GM12864 (cell line): ENCODE measurements around the gene RALGPS1.

Experiments
- DNase-seq: peaks from one replicate; pipeline ENCODE4 v3.0.0-alpha.2; 2011; ENCODE audit warnings: low read depth
- H3K4me3 ChIP-seq: 2 replicates; pipeline ENCODE4 v1.5.1; 2011; ENCODE audit warnings: mild to moderate bottlenecking, low read depth, low read length, control low read depth
- CTCF ChIP-seq: IDR thresholded peaks from 2 replicates; pipeline ENCODE4 v1.5.1; 2011; ENCODE audit warnings: low read depth, mild to moderate bottlenecking, moderate library complexity, low read length, control low read depth, inconsistent platforms; ENCODE audit errors: missing control alignments

Gene RALGPS1

GRCh38 chr9:127050152-127050551, 135.6 kb downstream of the RALGPS1 start:
- DNase-seq: no peak
- H3K4me3 ChIP-seq: no peak overlapping the region
- TF ChIP-seq CTCF: no peak

- H3K4me3 ChIP-seq: no peak overlapping the region
- no peak for DNase-seq
- no peak for TF ChIP-seq CTCF
Measured at GRCh38 chr9:127050591-127051001, 136.0 kb downstream of the RALGPS1 start.

GRCh38 chr9:127051881-127052595, 137.5 kb downstream of the RALGPS1 start:
- no peak for TF ChIP-seq CTCF
- DNase-seq: no peak
- no peak overlapping the region for H3K4me3 ChIP-seq

- no peak for TF ChIP-seq CTCF
- H3K4me3 ChIP-seq: no peak overlapping the region
- no peak for DNase-seq
Measured at GRCh38 chr9:127053057-127053821, 138.7 kb downstream of the RALGPS1 start.

GRCh38 chr9:127053960-127054359, 139.4 kb downstream of the RALGPS1 start:
- H3K4me3 ChIP-seq: no peak overlapping the region
- TF ChIP-seq CTCF: no peak
- no peak for DNase-seq

- TF ChIP-seq CTCF: no peak
- no peak for DNase-seq
- no peak overlapping the region for H3K4me3 ChIP-seq
Measured at GRCh38 chr9:127055745-127056402, 141.3 kb downstream of the RALGPS1 start.
